Osteoblast (primary cell): ENCODE measurements around the gene SIRPD. TPM values are rescaled to one million over a fixed set of nuclear protein-coding genes. Genes with fewer than 3 reads are reported as not detected.
"Not testable (repeated sequence)": the region's sequence is repeated elsewhere in the genome, so short reads cannot be mapped to it uniquely, and the experiment has no call there.

ENCODE experiments used
- DNase-seq: peaks from one replicate; pipeline ENCODE4 v3.0.0; 2011; ENCODE audit warnings: low spot score, mixed read lengths; ENCODE audit not compliant: insufficient read length; ENCODE audit errors: missing footprints
- H2AFZ ChIP-seq: 2 replicates; pipeline ENCODE4 v1.6.0; 2011; ENCODE audit warnings: mild to moderate bottlenecking, low read length
- H3K27ac ChIP-seq: 2 replicates; pipeline ENCODE4 v1.5.1; 2011; ENCODE audit warnings: mild to moderate bottlenecking, low read depth, low read length, moderate library complexity
- H3K27me3 ChIP-seq: 2 replicates; pipeline ENCODE4 v1.6.0; 2012; ENCODE audit warnings: mild to moderate bottlenecking, control low read depth, inconsistent platforms, low read length, moderate library complexity; ENCODE audit not compliant: insufficient read depth
- H3K36me3 ChIP-seq: 2 replicates; pipeline ENCODE4 v1.5.1; 2011; ENCODE audit warnings: mild to moderate bottlenecking, low read length, control low read depth, moderate library complexity; ENCODE audit not compliant: insufficient read depth
- H3K4me1 ChIP-seq: 2 replicates; pipeline ENCODE4 v1.5.1; 2011; ENCODE audit warnings: mild to moderate bottlenecking, low read length, control low read depth, moderate library complexity; ENCODE audit not compliant: insufficient read depth
- H3K4me2 ChIP-seq: 2 replicates; pipeline ENCODE4 v1.6.0; 2011; ENCODE audit warnings: mild to moderate bottlenecking, low read length; ENCODE audit not compliant: insufficient read depth
- H3K4me3 ChIP-seq: fragments of 200-600 bp; sonication (generic); 3 replicates; pipeline ENCODE4 v1.5.1; 2012; ENCODE audit warnings: mild to moderate bottlenecking, low read length, inconsistent platforms; ENCODE audit not compliant: insufficient read depth
- H3K79me2 ChIP-seq: 2 replicates; pipeline ENCODE4 v1.6.0; 2012; ENCODE audit warnings: mild to moderate bottlenecking, low read length, control low read depth, inconsistent platforms; ENCODE audit not compliant: insufficient read depth
- H3K9me3 ChIP-seq: 2 replicates; pipeline ENCODE4 v1.5.1; 2011; ENCODE audit warnings: low read depth, low read length, control low read depth
- H4K20me1 ChIP-seq: 2 replicates; pipeline ENCODE4 v1.6.0; 2012; ENCODE audit warnings: mild to moderate bottlenecking, low read length, control low read depth; ENCODE audit not compliant: insufficient read depth
- total RNA-seq: library from RNA; depleted of rRNA; stranded (reverse); fragments of >200 nt; gene quantifications from 2 replicates; pipeline ENCODE4 v1.2.3, GENCODE V29; 2012
- TF ChIP-seq, protein P1 (sequence below): IDR thresholded peaks from 2 replicates; pipeline ENCODE4 v1.5.1; 2011; ENCODE audit warnings: mild to moderate bottlenecking, low read depth, low read length, moderate library complexity; ENCODE audit errors: extremely low read depth

Gene SIRPD
- total RNA-seq, 1 donor, result not detected

DNA sequence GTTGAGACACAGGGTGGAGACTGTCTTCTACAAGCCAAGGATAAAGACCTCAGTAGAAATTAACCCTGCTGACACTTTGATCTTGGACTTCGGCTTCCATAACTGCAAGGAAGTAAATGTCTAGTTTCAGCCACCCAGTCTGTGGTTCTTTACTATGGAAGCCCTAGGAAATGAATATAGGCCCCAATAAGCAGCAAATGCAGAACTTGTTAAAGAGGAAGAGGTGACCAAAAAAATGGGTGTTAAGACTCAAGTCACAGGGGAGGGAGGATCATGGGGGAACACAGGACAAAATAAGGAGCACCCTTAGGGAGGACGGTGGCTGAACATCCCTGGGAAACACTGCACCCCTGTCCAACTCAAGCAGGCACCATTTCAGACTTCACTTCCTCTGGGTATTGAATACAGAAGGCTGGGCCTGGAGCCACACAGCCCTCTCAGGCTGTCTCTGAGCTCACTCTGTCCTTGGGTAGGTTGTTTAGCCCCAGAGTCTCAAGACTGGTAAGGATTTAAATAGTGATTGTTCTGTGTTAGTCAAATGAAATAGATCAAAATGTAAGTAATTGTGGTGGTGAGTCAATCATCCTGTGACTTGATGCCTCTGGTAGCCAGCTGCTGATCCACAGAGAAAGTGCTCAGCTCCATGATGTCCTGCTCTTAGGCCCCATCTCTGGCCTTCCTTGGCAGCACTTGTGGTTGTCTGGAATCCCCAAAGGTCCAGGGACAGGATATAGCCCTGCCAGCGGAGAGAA lies 30.5 kb upstream of the SIRPD start:
- no peak overlapping the region for H3K27ac ChIP-seq
- TF ChIP-seq, protein P1, sequence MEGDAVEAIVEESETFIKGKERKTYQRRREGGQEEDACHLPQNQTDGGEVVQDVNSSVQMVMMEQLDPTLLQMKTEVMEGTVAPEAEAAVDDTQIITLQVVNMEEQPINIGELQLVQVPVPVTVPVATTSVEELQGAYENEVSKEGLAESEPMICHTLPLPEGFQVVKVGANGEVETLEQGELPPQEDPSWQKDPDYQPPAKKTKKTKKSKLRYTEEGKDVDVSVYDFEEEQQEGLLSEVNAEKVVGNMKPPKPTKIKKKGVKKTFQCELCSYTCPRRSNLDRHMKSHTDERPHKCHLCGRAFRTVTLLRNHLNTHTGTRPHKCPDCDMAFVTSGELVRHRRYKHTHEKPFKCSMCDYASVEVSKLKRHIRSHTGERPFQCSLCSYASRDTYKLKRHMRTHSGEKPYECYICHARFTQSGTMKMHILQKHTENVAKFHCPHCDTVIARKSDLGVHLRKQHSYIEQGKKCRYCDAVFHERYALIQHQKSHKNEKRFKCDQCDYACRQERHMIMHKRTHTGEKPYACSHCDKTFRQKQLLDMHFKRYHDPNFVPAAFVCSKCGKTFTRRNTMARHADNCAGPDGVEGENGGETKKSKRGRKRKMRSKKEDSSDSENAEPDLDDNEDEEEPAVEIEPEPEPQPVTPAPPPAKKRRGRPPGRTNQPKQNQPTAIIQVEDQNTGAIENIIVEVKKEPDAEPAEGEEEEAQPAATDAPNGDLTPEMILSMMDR, result no peak
- no peaks in the 10 kb centered on the region for H3K36me3 ChIP-seq
- no peaks in the 10 kb centered on the region for H3K79me2 ChIP-seq
- no peak overlapping the region for H2AFZ ChIP-seq
- no peaks in the 10 kb centered on the region for H4K20me1 ChIP-seq
- no peak overlapping the region for H3K4me3 ChIP-seq
- H3K4me1 ChIP-seq, result no peaks in the 10 kb centered on the region
- no peak overlapping the region for H3K4me2 ChIP-seq
- no peaks in the 10 kb centered on the region for H3K9me3 ChIP-seq
- no peaks in the 10 kb centered on the region for H3K27me3 ChIP-seq
- DNase-seq, result no peak

DNA sequence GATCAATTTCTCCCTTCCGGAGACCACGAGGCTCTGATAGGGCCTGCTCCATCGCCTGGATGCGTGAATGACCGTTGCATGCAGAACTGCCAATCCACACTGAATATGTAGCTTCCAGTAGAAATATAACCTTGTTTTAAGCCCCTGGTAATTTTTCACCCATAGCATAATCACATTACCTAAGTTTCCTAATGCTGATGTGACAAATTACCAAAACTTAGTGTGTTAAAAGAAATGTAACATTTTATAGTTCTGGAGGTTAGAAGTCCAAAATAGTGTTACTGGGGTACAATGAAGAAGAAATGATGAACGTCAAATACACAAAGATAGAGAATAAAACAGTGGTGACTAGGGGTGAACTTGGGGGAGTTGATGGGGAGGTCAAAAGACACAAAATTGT lies 22.0 kb upstream of the SIRPD start:
- no peak overlapping the region for H3K27ac ChIP-seq
- no peak for DNase-seq
- H3K79me2 ChIP-seq, result no peaks in the 10 kb centered on the region
- H3K9me3 ChIP-seq, result no peaks in the 10 kb centered on the region
- no peak overlapping the region for H2AFZ ChIP-seq
- no peaks in the 10 kb centered on the region for H3K4me1 ChIP-seq
- no peak overlapping the region for H3K4me2 ChIP-seq
- H4K20me1 ChIP-seq, result no peaks in the 10 kb centered on the region
- TF ChIP-seq, protein P1, result no peak
- H3K36me3 ChIP-seq, result no peaks in the 10 kb centered on the region
- H3K27me3 ChIP-seq, result no peaks in the 10 kb centered on the region
- H3K4me3 ChIP-seq, result no peak overlapping the region

DNA sequence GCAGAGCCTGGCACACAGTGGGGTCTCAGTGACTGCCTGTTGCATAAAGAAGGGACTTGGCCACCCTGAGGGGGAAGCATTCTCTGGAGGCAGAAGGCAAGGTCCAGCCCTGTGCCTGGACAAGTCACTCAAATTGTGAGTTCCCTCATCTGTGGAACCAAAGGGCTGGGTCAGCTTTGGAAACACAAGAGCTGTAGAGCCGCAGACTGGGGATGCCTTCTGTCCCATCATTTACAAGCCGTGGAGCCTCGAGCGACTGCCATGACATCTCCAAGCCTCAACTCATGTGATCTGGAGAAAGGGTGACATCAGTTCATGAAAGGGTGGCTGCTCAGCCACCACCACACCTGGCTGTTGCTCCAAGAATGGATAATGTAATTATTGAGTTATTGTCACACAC lies 20.4 kb upstream of the SIRPD start:
- H3K27ac ChIP-seq, result no peak overlapping the region
- H3K9me3 ChIP-seq, result no peaks in the 10 kb centered on the region
- TF ChIP-seq, protein P1, result no peak
- no peaks in the 10 kb centered on the region for H3K36me3 ChIP-seq
- DNase-seq, result no peak
- no peak overlapping the region for H3K4me2 ChIP-seq
- no peaks in the 10 kb centered on the region for H3K79me2 ChIP-seq
- H3K4me3 ChIP-seq, result no peak overlapping the region
- H4K20me1 ChIP-seq, result no peaks in the 10 kb centered on the region
- no peak overlapping the region for H2AFZ ChIP-seq
- H3K4me1 ChIP-seq, result no peaks in the 10 kb centered on the region
- no peaks in the 10 kb centered on the region for H3K27me3 ChIP-seq

DNA sequence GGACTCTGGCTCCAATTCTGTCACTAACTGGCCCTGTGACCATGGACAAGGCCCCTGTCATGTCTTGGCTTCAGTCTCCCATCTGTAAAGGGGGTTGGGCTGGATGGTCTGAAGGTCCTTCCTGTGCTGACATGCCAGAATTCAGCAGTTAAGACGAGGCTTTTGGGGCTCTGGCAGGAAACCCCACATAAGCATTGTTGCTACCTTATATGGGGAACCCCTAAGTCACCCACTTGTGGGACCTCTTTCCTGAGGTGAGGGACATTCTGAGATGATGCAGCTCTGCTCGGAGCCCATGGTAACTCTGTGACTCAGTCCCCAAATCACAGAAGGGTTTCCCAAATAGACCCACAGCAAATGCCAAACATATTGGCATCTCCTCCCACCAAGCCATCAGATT lies 19.8 kb upstream of the SIRPD start:
- H3K9me3 ChIP-seq, H3K36me3 ChIP-seq, H3K27me3 ChIP-seq, H3K27ac ChIP-seq, H2AFZ ChIP-seq, H3K4me1 ChIP-seq, H4K20me1 ChIP-seq, H3K79me2 ChIP-seq, DNase-seq, H3K4me2 ChIP-seq, H3K4me3 ChIP-seq: not testable (repeated sequence)
